Effector memory CD4-positive, alpha-beta T cell (primary cell): ENCODE measurements around the gene ABITRAM.

ENCODE experiments used
- DNase-seq, 3 donors: peaks; one replicate each; pipeline ENCODE4 v3.0.0-alpha.2; 2020
- H3K27ac ChIP-seq: 2 replicates; pipeline ENCODE4 v1.7.0; 2013; ENCODE audit warnings: mild to moderate bottlenecking, low read length, moderate library complexity; ENCODE audit not compliant: insufficient read depth, poor library complexity, severe bottlenecking
- H3K27me3 ChIP-seq: replicated peaks from 2 replicates; pipeline ENCODE4 v1.7.0; 2013; ENCODE audit warnings: mild to moderate bottlenecking, low read length; ENCODE audit not compliant: insufficient read depth, control insufficient read depth, poor library complexity, severe bottlenecking
- H3K36me3 ChIP-seq: 2 replicates; pipeline ENCODE4 v1.7.0; 2013; ENCODE audit warnings: mild to moderate bottlenecking, low read length, moderate library complexity; ENCODE audit not compliant: control insufficient read depth, insufficient read depth
- H3K4me1 ChIP-seq: 2 replicates; pipeline ENCODE4 v1.7.0; 2013; ENCODE audit warnings: low read length, mild to moderate bottlenecking; ENCODE audit not compliant: control insufficient read depth, insufficient read depth, poor library complexity, severe bottlenecking
- H3K4me3 ChIP-seq: 2 replicates; pipeline ENCODE4 v1.7.0; 2013; ENCODE audit warnings: low read length, low read depth, mild to moderate bottlenecking; ENCODE audit not compliant: insufficient read depth, poor library complexity, severe bottlenecking
- H3K9me3 ChIP-seq: 2 replicates; pipeline ENCODE4 v1.7.0; 2013; ENCODE audit warnings: mild to moderate bottlenecking, low read length, moderate library complexity; ENCODE audit not compliant: control insufficient read depth

The ABITRAM gene

DNA sequence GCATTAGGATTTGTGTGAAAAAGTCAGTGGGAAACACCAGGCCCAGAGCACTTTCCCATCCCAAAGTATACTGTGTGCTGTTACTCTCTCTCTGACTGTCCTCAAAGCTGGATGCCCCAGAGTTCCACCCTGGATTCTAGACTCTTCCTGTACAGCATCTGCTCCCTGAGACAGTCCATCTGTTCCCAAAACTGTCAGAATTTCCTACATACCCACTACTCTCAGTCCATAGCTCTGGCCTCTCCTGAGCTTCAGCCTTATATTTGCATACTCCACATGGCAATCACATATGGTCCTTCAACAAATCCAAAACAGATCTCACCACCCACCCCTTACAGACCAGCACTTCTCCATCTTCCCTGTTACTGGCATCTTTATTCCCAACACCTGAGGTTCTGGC is 9.7 kb upstream of the ABITRAM start:
- no peaks in the 10 kb centered on the region for H3K9me3 ChIP-seq
- H3K27me3 ChIP-seq, result no peaks in the 10 kb centered on the region
- no peak for DNase-seq
- no peak overlapping the region for H3K4me3 ChIP-seq
- no peak overlapping the region for H3K27ac ChIP-seq
- no peaks in the 10 kb centered on the region for H3K4me1 ChIP-seq
- H3K36me3 ChIP-seq, result peaks cover 68% of the 10 kb centered on the region

GRCh38 chr9:108928386-108928785 is 5.8 kb upstream of the ABITRAM start:
- Histone ChIP-seq H3K4me3 (no peak overlapping the region), H3K27ac (no peak overlapping the region), H3K9me3 (no peaks in the 10 kb centered on the region), H3K4me1 (peaks cover 10% of the 10 kb centered on the region), H3K27me3 (no peaks in the 10 kb centered on the region), H3K36me3 (peaks cover 38% of the 10 kb centered on the region)
- DNase-seq, result no peak

DNA sequence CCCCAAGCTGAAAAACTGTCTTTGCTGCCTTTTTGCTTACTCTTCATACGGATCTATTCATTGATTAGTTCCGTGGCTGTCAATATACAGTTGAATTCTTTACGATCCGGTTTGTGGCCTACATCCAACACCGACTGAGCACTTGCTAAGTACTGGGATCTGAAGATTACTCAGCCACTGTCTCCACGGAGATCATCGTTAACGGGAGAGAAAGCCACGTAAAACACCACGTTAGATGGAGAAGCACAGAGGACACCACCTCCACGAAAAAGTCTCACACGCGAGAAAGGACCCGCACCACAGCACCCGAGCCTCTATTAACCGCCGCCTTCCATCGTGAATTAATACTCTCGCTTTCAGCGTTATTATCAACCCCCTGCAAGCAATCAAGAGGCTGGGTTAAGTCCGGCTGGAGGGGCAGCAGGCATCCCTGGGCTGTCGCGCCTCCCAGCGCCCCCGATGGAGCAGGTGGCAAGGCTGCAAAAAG is 926 bp upstream of the ABITRAM start:
- peak overlapping the region; percentile 82 for H3K4me3 ChIP-seq
- peaks cover 8% of the 10 kb centered on the region for H3K36me3 ChIP-seq
- no peak for DNase-seq
- H3K27me3 ChIP-seq, result no peaks in the 10 kb centered on the region
- peaks cover 17% of the 10 kb centered on the region for H3K4me1 ChIP-seq
- no peaks in the 10 kb centered on the region for H3K9me3 ChIP-seq
- H3K27ac ChIP-seq, result peak overlapping the region; percentile 89

GRCh38 chr9:108933718-108934322 is 380 bp upstream of the ABITRAM start, which contains the start of gene ELP1:
Gene ELP1, minus strand, starts transcription at chr9:108934124. Its CDS starts 2,978 bp downstream, at chr9:108931146.
- Histone ChIP-seq H3K9me3 (no peaks in the 10 kb centered on the region), H3K27ac (peak within 1 kb of the TSS; percentile 89), H3K4me3 (peak within 1 kb of the TSS; percentile 82), H3K36me3 (peaks cover 8% of the 10 kb centered on the region), H3K27me3 (no peaks in the 10 kb centered on the region), H3K4me1 (peaks cover 17% of the 10 kb centered on the region)
- peak; percentile 87 to 91 (median 90) for DNase-seq

- peaks cover 14% of the 10 kb centered on the region for H3K4me1 ChIP-seq
- no peaks in the 10 kb centered on the region for H3K36me3 ChIP-seq
- H3K9me3 ChIP-seq, result no peaks in the 10 kb centered on the region
- H3K27ac ChIP-seq, result no peak overlapping the region
- no peaks in the 10 kb centered on the region for H3K27me3 ChIP-seq
- no peak for DNase-seq
- H3K4me3 ChIP-seq, result no peak overlapping the region
Measured at GRCh38 chr9:108937561-108938305, 3.5 kb downstream of the ABITRAM start.

DNA sequence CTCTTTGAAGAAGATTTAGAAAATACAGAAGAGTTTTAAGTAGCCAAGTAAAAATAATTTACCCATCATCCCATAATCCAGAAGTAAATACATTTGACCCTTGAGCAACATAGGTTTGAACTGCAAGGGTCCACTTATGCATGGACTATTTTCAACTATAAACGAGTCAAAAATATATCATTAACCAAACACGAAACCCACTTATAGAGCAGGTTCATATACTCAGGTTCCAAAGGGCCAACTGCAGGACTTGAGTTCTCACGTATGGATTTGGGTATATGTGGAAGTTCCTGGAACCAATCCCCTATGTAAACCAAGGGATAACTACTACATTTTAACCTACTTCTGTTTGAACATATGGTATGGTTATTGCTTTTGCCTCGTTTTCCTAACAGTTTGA is 5.8 kb downstream of the ABITRAM start:
- no peaks in the 10 kb centered on the region for H3K36me3 ChIP-seq
- no peaks in the 10 kb centered on the region for H3K9me3 ChIP-seq
- peaks cover 2% of the 10 kb centered on the region for H3K4me1 ChIP-seq
- no peak overlapping the region for H3K27ac ChIP-seq
- H3K27me3 ChIP-seq, result no peaks in the 10 kb centered on the region
- H3K4me3 ChIP-seq, result no peak overlapping the region
- no peak for DNase-seq

DNA sequence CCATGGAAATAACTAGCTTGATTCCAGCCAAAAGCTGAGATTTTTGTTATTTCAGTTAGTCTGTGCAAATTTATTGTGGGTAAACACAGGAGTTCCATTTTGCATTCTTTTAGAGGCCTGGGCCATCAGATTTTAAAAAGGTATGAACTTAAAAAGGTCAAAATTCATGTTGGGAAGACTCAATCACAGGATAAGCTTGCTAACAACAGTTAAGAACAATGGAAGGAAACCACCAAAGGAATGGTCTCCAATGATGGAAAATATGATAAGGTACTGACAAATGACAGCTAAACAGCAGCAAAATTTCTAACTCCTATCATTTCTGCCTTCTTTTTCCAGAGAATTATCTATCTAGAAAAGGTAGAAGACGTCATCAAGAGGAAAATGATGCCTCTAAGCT is 16.0 kb downstream of the ABITRAM start:
- H3K27me3 ChIP-seq, result no peaks in the 10 kb centered on the region
- no peaks in the 10 kb centered on the region for H3K9me3 ChIP-seq
- H3K27ac ChIP-seq, result no peak overlapping the region
- H3K4me1 ChIP-seq, result no peaks in the 10 kb centered on the region
- H3K4me3 ChIP-seq, result no peak overlapping the region
- H3K36me3 ChIP-seq, result no peaks in the 10 kb centered on the region
- no peak for DNase-seq

DNA sequence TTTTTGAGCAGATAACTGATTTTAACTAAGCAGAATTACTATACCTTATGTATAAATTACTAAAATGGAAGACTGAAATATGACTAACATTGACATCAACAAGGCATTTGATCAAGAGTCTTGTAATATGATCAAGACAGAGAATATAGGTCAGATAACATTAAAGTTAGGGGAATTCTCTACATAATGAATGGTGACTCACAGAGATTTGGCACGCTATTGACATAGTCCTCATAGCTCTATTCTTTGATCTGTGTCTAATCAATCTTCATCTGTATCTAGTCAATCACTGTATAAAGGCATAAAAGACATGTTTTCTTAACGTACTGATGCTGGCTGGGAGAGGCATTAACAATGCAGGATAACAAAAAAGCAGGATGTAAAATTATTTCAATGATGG is 17.4 kb downstream of the ABITRAM start:
- Histone ChIP-seq H3K36me3 (no peaks in the 10 kb centered on the region), H3K27me3 (no peaks in the 10 kb centered on the region), H3K9me3 (no peaks in the 10 kb centered on the region), H3K4me1 (no peaks in the 10 kb centered on the region), H3K27ac (no peak overlapping the region), H3K4me3 (no peak overlapping the region)
- no peak for DNase-seq

- Histone ChIP-seq H3K4me1 (no peaks in the 10 kb centered on the region), H3K36me3 (no peaks in the 10 kb centered on the region), H3K9me3 (no peaks in the 10 kb centered on the region), H3K27me3 (no peaks in the 10 kb centered on the region), H3K27ac (no peak overlapping the region), H3K4me3 (no peak overlapping the region)
- DNase-seq, result no peak
Measured at GRCh38 chr9:108953983-108954574, 19.9 kb downstream of the ABITRAM start.

- Histone ChIP-seq H3K4me3 (no peak overlapping the region), H3K27me3 (no peaks in the 10 kb centered on the region), H3K9me3 (no peaks in the 10 kb centered on the region), H3K36me3 (no peaks in the 10 kb centered on the region), H3K27ac (no peak overlapping the region), H3K4me1 (no peaks in the 10 kb centered on the region)
- no peak for DNase-seq
Measured at GRCh38 chr9:108956022-108956630, 21.9 kb downstream of the ABITRAM start.
